HFFc6 (cell line): ENCODE measurements around the gene RARB. TPM values are rescaled to one million over a fixed set of nuclear protein-coding genes. Genes with fewer than 3 reads are reported as not detected.
A peak's percentile ranks its signal among the peaks of the same experiment; 100 is the strongest.

ENCODE experiments used
- DNase-seq: peaks from one replicate; pipeline ENCODE4 v3.0.0-alpha.2; 2018
- H3K27ac Mint-ChIP-seq: 2 replicates; pipeline ENCODE4 v1.8.0; 2020; ENCODE audit warnings: mild to moderate bottlenecking, mixed read lengths
- H3K27me3 Mint-ChIP-seq: 2 replicates; pipeline ENCODE4 v1.8.0; 2021; ENCODE audit warnings: mild to moderate bottlenecking, moderate library complexity, mixed read lengths; ENCODE audit not compliant: insufficient read depth
- H3K36me3 Mint-ChIP-seq: 2 replicates; pipeline ENCODE4 v1.8.0; 2021; ENCODE audit warnings: low read depth, mixed read lengths
- H3K4me1 Mint-ChIP-seq: 2 replicates; pipeline ENCODE4 v1.8.0; 2020; ENCODE audit warnings: low read depth, mixed read lengths
- H3K4me3 Mint-ChIP-seq: 2 replicates; pipeline ENCODE4 v1.8.0; 2020; ENCODE audit warnings: mild to moderate bottlenecking, moderate library complexity, mixed read lengths
- H3K9me3 Mint-ChIP-seq: 2 replicates; pipeline ENCODE4 v1.8.0; 2020; ENCODE audit warnings: mild to moderate bottlenecking, mixed read lengths
- CTCF ChIP-seq: fragments of 200-600 bp; sonication (generic); IDR thresholded peaks from 2 replicates; pipeline ENCODE4 v1.5.0; 2021; ENCODE audit warnings: antibody characterized with exemption, mild to moderate bottlenecking
- total RNA-seq, 6 experiments: library from RNA; stranded (reverse); fragmentation: NEBNext Ultra II Directional; extraction: Animal tissue kit (Norgen Biotek cat#: 25700); gene quantifications; 2 replicates in 1 of 6; 3 replicates in 5 of 6; pipeline ENCODE4 v1.2.3, GENCODE V29; 2021

The RARB gene
- total RNA-seq, 6 experiments from 2014 or later: 1.6 to 2.4 (median 1.8) TPM; not detected in 2

GRCh38 chr3:25483456-25483855 lies 55.4 kb downstream of the RARB start:
- H3K36me3 Mint-ChIP-seq: no peaks in the 10 kb centered on the region
- TF ChIP-seq CTCF: no peak

GRCh38 chr3:25485673-25486072 lies 57.6 kb downstream of the RARB start:
- no peak for TF ChIP-seq CTCF
- H3K4me3 Mint-ChIP-seq: no peak overlapping the region
- H3K27ac Mint-ChIP-seq: no peak overlapping the region
- peaks cover 4% of the 10 kb centered on the region; the same call in 1 of the 2 replicates for H3K36me3 Mint-ChIP-seq
- H3K27me3 Mint-ChIP-seq: no peaks in the 10 kb centered on the region; the same call in 1 of the 2 replicates
- H3K9me3 Mint-ChIP-seq: peaks cover 5% of the 10 kb centered on the region; the same call in 1 of the 2 replicates
- DNase-seq: no peak
- H3K4me1 Mint-ChIP-seq: peaks cover 16% of the 10 kb centered on the region; the same call in 1 of the 2 replicates

More at GRCh38 chr3:25483456-25483855, 55.4 kb downstream of the RARB start:
- no peak for DNase-seq
- peaks cover 27% of the 10 kb centered on the region for H3K4me1 Mint-ChIP-seq
- H3K27ac Mint-ChIP-seq: no peak overlapping the region
- H3K4me3 Mint-ChIP-seq: peak overlapping the region; percentile 25; the same call in 1 of the 2 replicates
- no peaks in the 10 kb centered on the region for H3K9me3 Mint-ChIP-seq
- peaks cover 2% of the 10 kb centered on the region for H3K27me3 Mint-ChIP-seq

GRCh38 chr3:25486932-25487331 lies 58.9 kb downstream of the RARB start:
- no peak overlapping the region for H3K4me3 Mint-ChIP-seq
- peaks cover 16% of the 10 kb centered on the region; the same call in 1 of the 2 replicates for H3K4me1 Mint-ChIP-seq
- H3K27ac Mint-ChIP-seq: no peak overlapping the region

GRCh38 chr3:25489858-25490593 lies 62.0 kb downstream of the RARB start:
- H3K27ac Mint-ChIP-seq: no peak overlapping the region
- no peaks in the 10 kb centered on the region; the same call in 1 of the 2 replicates for H3K27me3 Mint-ChIP-seq
- TF ChIP-seq CTCF: no peak
- H3K4me3 Mint-ChIP-seq: no peak overlapping the region
- no peak for DNase-seq
- H3K9me3 Mint-ChIP-seq: peaks cover 43% of the 10 kb centered on the region
- peaks cover 21% of the 10 kb centered on the region; the same call in 1 of the 2 replicates for H3K4me1 Mint-ChIP-seq
- H3K36me3 Mint-ChIP-seq: peaks cover 33% of the 10 kb centered on the region

More at GRCh38 chr3:25486932-25487331, 58.9 kb downstream of the RARB start:
- H3K27me3 Mint-ChIP-seq: no peaks in the 10 kb centered on the region; the same call in 1 of the 2 replicates
- TF ChIP-seq CTCF: no peak
- H3K9me3 Mint-ChIP-seq: peaks cover 12% of the 10 kb centered on the region
- DNase-seq: no peak
- peaks cover 8% of the 10 kb centered on the region; the same call in 1 of the 2 replicates for H3K36me3 Mint-ChIP-seq

GRCh38 chr3:25493246-25493645 lies 65.2 kb downstream of the RARB start:
- no peak for DNase-seq
- Mint-ChIP-seq H3K27ac (peak overlapping the region; percentile 66; the same call in 1 of the 2 replicates), H3K9me3 (peaks cover 67% of the 10 kb centered on the region), H3K4me1 (peaks cover 37% of the 10 kb centered on the region; the same call in 1 of the 2 replicates), H3K27me3 (no peaks in the 10 kb centered on the region; the same call in 1 of the 2 replicates), H3K36me3 (peaks cover 47% of the 10 kb centered on the region), H3K4me3 (no peak overlapping the region; the same call in 1 of the 2 replicates)
- no peak; the same call in 1 of the 2 replicates for TF ChIP-seq CTCF
